Esophagus muscularis mucosa (tissue), 3 donors: ENCODE data around the gene CD207.

Source experiments
- CTCF ChIP-seq, 3 experiments: fragments of 200-600 bp in 2 of 3; fragments of 450-650 bp in 1 of 3; sonication (generic) in 2 of 3; IDR thresholded peaks; one replicate each; pipeline ENCODE4 v1.5.1; 2017 to 2019; ENCODE audit warnings: antibody characterized with exemption in 3 of 3, mild to moderate bottlenecking in 2 of 3, moderate library complexity in 1 of 3
- POLR2A ChIP-seq: fragments of 450-650 bp; IDR thresholded peaks from one replicate; pipeline ENCODE4 v1.6.1; 2017; ENCODE audit warnings: antibody characterized with exemption, moderate library complexity, mild to moderate bottlenecking, low read depth
- POLR2AphosphoS5 ChIP-seq, 2 donors: sonication (generic); formaldehyde crosslinking; IDR thresholded peaks; one replicate each; pipeline ENCODE4 v1.6.1; 2017; ENCODE audit warnings: antibody characterized with exemption in 2 of 2

DNA sequence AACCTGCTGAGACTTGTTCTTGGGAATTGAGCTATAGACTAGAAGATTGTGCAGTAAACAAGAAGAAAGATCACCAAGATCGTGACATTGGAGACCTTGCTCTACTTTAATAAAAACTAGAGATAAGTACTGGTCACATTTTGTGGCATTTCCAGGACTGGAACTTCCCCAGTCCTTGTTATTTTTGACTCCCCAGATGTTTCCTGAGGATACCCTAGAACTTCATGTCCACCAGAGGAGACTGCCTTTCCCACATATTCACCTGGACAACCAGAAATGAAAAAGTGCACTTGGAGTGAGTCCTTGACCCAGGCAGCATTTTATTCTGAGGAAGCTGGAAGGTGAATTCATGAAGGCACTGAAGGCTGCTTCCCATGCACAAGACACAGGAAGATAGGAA is 5.7 kb downstream of the CD207 start:
- TF ChIP-seq CTCF (IDR thresholded peaks at IDR 0.05), result no peak
- no peak for TF ChIP-seq POLR2A
- TF ChIP-seq POLR2AphosphoS5 (IDR thresholded peaks at IDR 0.05), result no peak
